GM21423 (cell line): ENCODE data around the gene SLC35E4.
A peak's percentile ranks its signal among the peaks of the same experiment; 100 is the strongest.
"Not testable (repeated sequence)": the region's sequence is repeated elsewhere in the genome, so short reads cannot be mapped to it uniquely, and the experiment has no call there.

Source experiments
- ATAC-seq: cut with Tn5 transposase; IDR thresholded peaks from one replicate; pipeline ENCODE4 v1.9.1; 2021; ENCODE audit warnings: mild to moderate bottlenecking, moderate library complexity; ENCODE audit not compliant: unreplicated experiment

SLC35E4 gene

DNA sequence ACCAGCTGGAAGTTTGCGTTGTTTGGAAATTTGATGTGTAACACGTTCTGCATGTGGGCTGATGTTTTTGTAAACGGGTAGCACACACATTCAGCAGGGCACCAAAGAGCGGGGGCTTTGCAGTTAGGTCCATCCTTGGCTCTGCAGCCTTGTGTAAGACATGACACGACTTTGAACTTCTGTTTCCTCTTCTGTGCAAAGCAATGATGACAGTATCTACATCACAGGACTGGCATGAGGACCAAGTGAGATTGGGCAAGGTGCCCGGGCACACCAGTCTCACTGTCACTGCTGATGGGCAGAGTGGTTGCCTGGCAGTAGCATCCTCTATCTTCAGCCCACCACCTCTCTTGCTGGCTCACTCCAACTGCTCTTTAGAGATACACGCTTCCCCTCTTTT, 25.3 kb upstream of the SLC35E4 start:
- no peak for ATAC-seq

DNA sequence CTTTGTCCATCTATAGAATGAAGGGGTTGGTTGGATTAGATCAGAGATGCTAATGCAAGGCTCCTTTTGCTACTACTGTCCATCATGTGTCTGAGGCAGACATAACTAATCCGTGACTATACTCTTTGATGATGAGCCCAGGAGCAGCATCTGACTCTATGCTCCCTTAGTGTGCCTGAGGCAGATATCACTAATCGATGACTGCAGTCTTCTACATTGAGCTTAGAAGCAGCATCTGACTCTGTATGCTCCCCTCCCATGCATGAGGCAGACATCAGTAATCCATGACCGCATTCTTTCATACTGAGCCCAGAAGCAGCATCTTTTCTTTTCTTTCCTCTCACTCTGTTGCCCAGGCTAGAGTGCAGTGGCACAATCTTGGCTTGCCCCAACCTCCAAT, 24.4 kb upstream of the SLC35E4 start:
- no peak for ATAC-seq

GRCh38 chr22:30612789-30613188, 22.8 kb upstream of the SLC35E4 start:
- no peak for ATAC-seq

- ATAC-seq, result no peak
These were observed 21.3 kb upstream of the SLC35E4 start for GRCh38 chr22:30614268-30614667.

- no peak for ATAC-seq
These were observed 20.7 kb upstream of the SLC35E4 start for GRCh38 chr22:30614879-30615278.

DNA sequence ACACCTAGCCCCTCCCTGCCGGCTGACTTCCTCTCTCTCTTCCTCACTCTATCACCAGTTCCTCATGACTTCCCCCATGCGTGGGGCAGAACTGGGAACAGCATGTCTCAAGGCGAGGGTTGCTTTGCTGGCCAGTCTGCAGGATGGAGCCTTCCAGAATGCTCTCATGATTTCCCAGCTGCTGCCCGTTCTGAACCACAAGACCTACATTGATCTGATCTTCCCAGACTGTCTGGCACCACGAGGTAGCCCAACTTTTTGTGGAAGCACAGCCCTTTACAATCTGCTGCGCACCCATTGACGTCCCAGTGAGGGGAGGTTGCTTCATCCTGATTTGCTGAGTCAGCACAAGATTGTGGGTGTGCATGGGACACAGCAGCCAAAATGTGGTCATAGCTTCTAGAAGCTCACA, 20.0 kb upstream of the SLC35E4 start:
- no peak for ATAC-seq

DNA sequence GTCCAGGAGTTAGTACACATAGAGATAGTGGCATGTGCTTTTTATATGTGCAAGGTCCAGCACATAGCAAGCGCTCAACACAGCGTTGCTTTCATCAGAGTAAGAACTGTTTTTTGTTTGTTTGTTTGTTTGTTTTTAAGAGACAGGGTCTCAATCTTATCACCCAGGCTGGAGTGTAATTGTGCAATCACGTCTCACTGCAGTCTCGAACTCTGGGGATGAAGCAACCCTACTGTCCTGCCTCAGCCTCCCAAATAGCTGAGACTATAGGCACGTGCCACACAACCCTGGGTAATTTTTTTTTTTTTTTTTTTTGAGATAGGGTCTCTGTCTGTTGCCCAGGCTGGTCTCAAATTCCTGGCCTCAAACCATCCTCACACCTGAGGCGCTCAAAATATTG, 17.8 kb upstream of the SLC35E4 start:
- no peak for ATAC-seq

GRCh38 chr22:30619909-30620308, 15.7 kb upstream of the SLC35E4 start:
- ATAC-seq, result not testable (repeated sequence)

- no peak for ATAC-seq
These were observed 9.2 kb upstream of the SLC35E4 start for GRCh38 chr22:30626413-30626812.

GRCh38 chr22:30627471-30627870, 8.1 kb upstream of the SLC35E4 start:
- no peak for ATAC-seq

DNA sequence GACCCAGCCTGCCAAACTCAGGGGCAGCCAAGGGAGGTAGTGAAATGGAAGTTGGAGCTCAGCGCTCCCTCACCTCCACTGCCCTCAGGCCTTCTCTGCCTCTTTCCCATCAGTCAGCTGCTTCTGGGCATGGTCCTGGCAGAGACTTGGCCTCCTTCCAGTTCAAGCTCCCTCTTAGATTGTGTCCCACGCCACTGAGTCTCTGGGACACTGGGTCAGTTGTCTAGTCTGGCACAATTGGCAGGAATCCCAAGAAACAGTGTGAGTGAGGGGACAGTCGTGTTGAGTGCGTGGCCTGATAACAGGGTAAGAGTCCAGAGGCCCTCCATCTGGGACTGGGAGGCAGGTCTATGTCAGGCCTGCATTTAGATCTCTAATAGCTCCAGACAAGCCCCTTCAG, 7.1 kb upstream of the SLC35E4 start:
- ATAC-seq, result no peak

- not testable (repeated sequence) for ATAC-seq
These were observed 4.1 kb upstream of the SLC35E4 start for GRCh38 chr22:30631469-30631868.

GRCh38 chr22:30634471-30635233, 929 bp upstream of the SLC35E4 start:
- ATAC-seq, result peak; percentile 52

GRCh38 chr22:30636226-30637077, 871 bp downstream of the SLC35E4 start:
- ATAC-seq, result no peak

DNA sequence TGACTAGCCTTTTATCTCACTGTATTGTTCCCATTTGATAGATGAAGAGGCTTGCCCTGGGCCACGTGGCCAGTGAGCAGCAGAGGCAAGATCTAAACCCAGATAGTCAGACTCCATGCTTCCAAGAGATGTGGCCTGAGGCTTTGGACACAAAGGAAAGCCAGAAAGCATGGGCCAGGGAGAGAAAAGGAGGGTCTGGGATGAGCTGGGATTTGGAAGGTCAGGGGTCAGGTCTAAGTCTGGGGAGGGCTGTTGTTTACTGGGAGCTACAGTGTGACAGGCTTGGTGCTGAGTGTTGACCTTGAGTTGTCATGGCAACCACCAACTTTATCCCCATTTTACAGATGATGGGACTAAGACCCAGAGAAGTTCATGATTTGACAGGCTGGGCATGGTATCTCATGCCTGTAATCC, 2.1 kb downstream of the SLC35E4 start:
- no peak for ATAC-seq

GRCh38 chr22:30640361-30640760, 4.8 kb downstream of the SLC35E4 start:
- no peak for ATAC-seq

GRCh38 chr22:30640839-30641430, 5.4 kb downstream of the SLC35E4 start:
- ATAC-seq, result no peak

GRCh38 chr22:30643055-30643875, 7.7 kb downstream of the SLC35E4 start:
- ATAC-seq, result no peak

DNA sequence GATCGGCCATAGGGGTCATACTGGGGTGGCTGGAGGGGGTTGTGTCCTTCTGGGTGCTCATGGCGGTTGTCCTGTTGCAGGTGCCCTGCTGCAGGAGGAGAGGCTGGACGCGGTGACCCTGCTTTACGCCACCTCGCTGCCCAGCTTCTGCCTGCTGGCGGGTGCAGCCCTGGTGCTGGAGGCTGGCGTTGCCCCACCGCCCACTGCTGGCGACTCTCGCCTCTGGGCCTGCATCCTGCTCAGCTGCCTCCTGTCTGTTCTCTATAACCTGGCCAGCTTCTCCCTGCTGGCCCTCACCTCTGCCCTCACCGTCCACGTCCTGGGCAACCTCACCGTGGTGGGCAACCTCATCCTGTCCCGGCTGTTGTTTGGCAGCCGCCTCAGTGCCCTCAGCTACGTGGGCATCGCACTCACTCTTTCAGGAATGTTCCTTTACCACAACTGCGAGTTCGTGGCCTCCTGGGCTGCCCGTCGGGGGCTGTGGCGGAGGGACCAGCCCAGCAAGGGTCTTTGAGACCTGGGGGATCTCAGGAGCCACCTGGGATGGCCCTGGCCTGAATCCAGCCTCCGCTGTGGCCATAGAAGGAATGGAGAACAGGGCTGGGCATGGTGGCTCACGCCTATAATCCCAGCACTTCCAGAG, 11.1 kb downstream of the SLC35E4 start:
- no peak for ATAC-seq

DNA sequence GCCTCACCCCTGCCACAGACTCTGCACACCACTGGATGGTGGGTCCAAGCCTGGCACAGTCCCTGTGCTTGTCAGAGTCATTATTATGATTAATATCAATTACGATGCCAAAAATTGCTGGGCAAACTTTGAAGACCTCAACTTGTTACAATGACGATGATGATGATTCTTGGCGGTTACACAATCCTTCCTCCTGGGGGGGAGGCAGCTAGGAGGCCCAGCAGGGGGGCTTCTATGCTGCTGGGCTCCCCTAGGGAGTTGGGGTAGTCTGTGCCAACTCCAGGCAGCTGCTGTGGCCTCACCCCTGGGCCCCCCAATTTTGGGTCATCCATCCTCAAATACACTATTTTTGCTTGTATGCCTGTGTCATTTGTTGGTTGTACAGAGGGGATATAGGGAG, 12.0 kb downstream of the SLC35E4 start:
- ATAC-seq, result no peak
